Cardiac muscle cell (in vitro differentiated cells and primary cell): ENCODE data around the gene MED25. TPM values are rescaled to one million over a fixed set of nuclear protein-coding genes. Genes with fewer than 3 reads are reported as not detected.

ENCODE experiments used
- DNase-seq, 2 donors: peaks; one replicate each; pipeline versions ENCODE4 v3.0.0 to v3.0.0-alpha.2; 2010 to 2017; ENCODE audit warnings: low read depth in 1 of 2, low spot score in 1 of 2
- H3K27ac ChIP-seq: fragments of 200-600 bp; sonication (generic); 2 replicates; pipeline ENCODE4 v1.5.1; 2016
- H3K27me3 ChIP-seq: fragments of 200-600 bp; sonication (generic); 2 replicates; pipeline ENCODE4 v1.6.0; 2016; ENCODE audit warnings: control low read depth
- H3K36me3 ChIP-seq: fragments of 200-600 bp; sonication (generic); 2 replicates; pipeline ENCODE4 v1.5.1; 2016; ENCODE audit warnings: control low read depth
- H3K4me1 ChIP-seq: fragments of 200-600 bp; sonication (generic); 2 replicates; pipeline ENCODE4 v1.8.1; 2017; ENCODE audit warnings: low read depth, mild to moderate bottlenecking, mixed run types
- H3K4me3 ChIP-seq: fragments of 200-600 bp; sonication (generic); 2 replicates; pipeline ENCODE4 v1.5.1; 2016; ENCODE audit warnings: mild to moderate bottlenecking
- H3K9me3 ChIP-seq: fragments of 200-600 bp; sonication (generic); 2 replicates; pipeline ENCODE4 v1.5.1; 2017; ENCODE audit warnings: low read depth, mild to moderate bottlenecking, control low read depth
- CTCF ChIP-seq: IDR thresholded peaks from 2 replicates; pipeline ENCODE4 v1.5.1; 2012; ENCODE audit warnings: low read depth, mild to moderate bottlenecking, low read length
- polyA plus RNA-seq: library from polyadenylated mRNA; unstranded; fragments of >200 nt; fragmentation: Nextera tagmentation; extraction: Ambion mirVana; gene quantifications from 2 replicates; pipeline ENCODE4 v1.2.1, GENCODE V29; 2016
- total RNA-seq: library from RNA; depleted of rRNA; stranded (reverse); fragments of >200 nt; gene quantifications from 2 replicates; pipeline ENCODE4 v1.2.3, GENCODE V29; 2016

The MED25 gene
- total and polyA plus RNA-seq, 2 experiments from 2014 or later, result 69.9 to 83.7 TPM

DNA sequence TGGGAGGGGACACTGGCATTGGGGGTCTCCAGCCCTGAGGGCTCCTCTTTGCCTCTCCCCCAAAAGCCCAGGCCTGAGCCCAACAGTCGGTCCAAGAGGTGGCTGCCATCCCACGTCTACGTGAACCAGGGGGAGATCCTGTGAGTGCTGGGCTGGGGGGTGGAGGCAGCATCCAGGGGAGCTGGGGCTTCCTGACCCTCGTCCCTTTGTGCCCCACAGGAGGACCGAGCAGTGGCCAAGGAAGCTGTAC lies 39.7 kb downstream of the MED25 start:
- H3K4me3 ChIP-seq, result no peak overlapping the region
- DNase-seq, result no peak
- peaks cover 12% of the 10 kb centered on the region for H3K4me1 ChIP-seq
- no peaks in the 10 kb centered on the region for H3K27me3 ChIP-seq
- H3K27ac ChIP-seq, result peak overlapping the region; percentile 72
- TF ChIP-seq CTCF, result no peak
- peaks cover 53% of the 10 kb centered on the region for H3K36me3 ChIP-seq
- no peaks in the 10 kb centered on the region for H3K9me3 ChIP-seq

DNA sequence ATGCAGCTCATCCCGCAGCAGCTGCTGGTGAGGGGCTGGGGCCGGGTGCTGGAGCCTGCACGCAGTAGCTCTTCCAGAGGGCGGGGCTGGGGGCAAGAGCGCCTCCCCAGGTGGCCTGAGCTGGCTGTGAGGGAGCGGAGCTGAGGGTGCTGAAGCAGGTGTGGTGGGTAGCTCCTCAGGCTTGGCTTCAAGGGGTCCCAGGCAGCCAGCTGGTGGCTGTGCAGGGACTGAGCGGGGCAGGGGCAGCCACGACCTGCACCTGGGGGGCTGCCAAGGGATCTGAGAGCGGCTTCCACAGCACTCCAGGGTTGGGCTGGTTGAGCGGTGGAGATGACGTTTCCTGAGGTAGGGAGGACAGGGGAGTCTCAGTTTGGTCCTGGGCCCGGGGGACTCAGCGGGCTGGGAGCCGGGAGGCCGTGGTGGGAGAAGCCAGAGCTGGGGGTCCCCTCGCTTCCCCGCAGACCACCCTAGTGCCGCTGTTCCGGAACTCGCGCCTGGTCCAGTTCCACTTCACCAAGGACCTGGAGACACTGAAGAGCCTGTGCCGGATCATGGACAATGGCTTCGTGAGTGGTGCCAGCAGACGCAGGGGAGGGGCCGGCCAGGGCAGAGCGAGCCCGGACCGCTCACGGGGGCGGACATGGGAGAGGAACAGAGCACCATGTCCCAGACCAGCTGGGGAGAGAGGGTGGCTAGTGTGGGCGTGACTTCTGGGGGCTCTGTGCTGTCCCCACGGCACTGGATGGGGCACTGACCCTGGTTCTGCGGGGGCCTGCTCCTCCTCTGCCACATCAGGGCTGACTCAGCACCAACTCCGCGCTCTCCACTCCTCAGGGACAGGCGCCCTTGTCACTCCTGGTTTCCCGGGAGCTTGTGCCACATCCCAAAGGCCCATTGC lies 40.2 kb downstream of the MED25 start:
- no peaks in the 10 kb centered on the region for H3K27me3 ChIP-seq
- H3K27ac ChIP-seq, result peak overlapping the region; percentile 72
- peaks cover 12% of the 10 kb centered on the region for H3K4me1 ChIP-seq
- H3K36me3 ChIP-seq, result peaks cover 53% of the 10 kb centered on the region
- no peak overlapping the region for H3K4me3 ChIP-seq
- no peak for DNase-seq
- no peak for TF ChIP-seq CTCF
- no peaks in the 10 kb centered on the region for H3K9me3 ChIP-seq

DNA sequence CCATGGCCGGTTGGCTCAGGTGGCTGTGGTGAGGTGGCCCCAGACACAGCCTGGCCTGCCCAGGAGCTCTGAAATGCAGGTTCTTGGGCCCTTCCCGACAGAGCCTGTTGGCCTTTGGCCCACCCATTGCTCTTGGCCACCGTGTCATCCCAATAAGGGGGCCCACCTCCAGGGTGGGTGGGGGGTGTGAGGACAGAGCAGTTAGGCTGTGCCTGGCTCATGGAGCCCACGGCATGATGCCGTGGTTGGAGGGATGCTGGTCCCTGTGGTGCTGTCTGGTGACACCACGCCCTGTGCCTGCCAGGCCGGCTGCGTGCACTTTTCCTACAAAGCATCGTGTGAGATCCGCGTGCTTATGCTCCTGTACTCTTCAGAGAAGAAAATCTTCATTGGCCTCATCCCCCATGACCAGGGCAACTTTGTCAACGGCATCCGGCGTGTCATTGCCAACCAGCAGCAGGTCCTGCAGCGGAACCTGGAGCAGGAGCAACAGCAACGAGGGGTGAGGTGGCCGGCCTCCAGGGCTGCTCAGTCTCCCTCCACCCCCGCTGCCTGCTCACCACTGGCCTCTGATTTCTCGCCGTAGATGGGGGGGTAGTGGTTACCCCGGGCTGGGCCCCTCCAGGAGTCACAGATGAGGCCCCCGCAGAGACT lies 41.7 kb downstream of the MED25 start:
- DNase-seq, result no peak
- H3K36me3 ChIP-seq, result peaks cover 53% of the 10 kb centered on the region
- peak overlapping the region; percentile 82 for H3K27ac ChIP-seq
- TF ChIP-seq CTCF, result no peak
- H3K9me3 ChIP-seq, result no peaks in the 10 kb centered on the region
- H3K4me3 ChIP-seq, result no peak overlapping the region
- H3K4me1 ChIP-seq, result peaks cover 12% of the 10 kb centered on the region
- H3K27me3 ChIP-seq, result no peaks in the 10 kb centered on the region

- Histone ChIP-seq H3K4me1 (peaks cover 12% of the 10 kb centered on the region), H3K9me3 (no peaks in the 10 kb centered on the region), H3K27ac (peak overlapping the region; percentile 82), H3K36me3 (peaks cover 46% of the 10 kb centered on the region), H3K27me3 (no peaks in the 10 kb centered on the region), H3K4me3 (no peak overlapping the region)
- no peak for TF ChIP-seq CTCF
- DNase-seq, result no peak
These were observed 42.4 kb downstream of the MED25 start for GRCh38 chr19:49860336-49861102.

- H3K9me3 ChIP-seq, result no peaks in the 10 kb centered on the region
- H3K27ac ChIP-seq, result peak overlapping the region; percentile 82
- no peaks in the 10 kb centered on the region for H3K27me3 ChIP-seq
- DNase-seq, result peak in 1 of 2 donors; percentile 27
- H3K4me1 ChIP-seq, result peaks cover 17% of the 10 kb centered on the region
- H3K4me3 ChIP-seq, result no peak overlapping the region
- peaks cover 45% of the 10 kb centered on the region for H3K36me3 ChIP-seq
- no peak for TF ChIP-seq CTCF
These were observed 43.0 kb downstream of the MED25 start for GRCh38 chr19:49861107-49861506.
